GM12878 (cell line): Measurements from ENCODE around the gene ADCY5. TPM values are rescaled to one million over a fixed set of nuclear protein-coding genes. Genes with fewer than 3 reads are reported as not detected.

Experiments used
- ATAC-seq: fragments of 200-7000 bp; cut with Tn5 transposase; 3 replicates; pipeline ENCODE4 v1.9.1; 2020; ENCODE audit warnings: mild to moderate bottlenecking, moderate library complexity
- BruUV-seq: library from RNA; stranded (reverse); fragments of 400-500 nt; replicated peaks from 2 replicates; lab custom pipeline; 2021; lab: Mats Ljungman, UMichigan
- CTCF ChIA-PET: fragments of 300-600 bp; sonication (Branson Sonifier 250); formaldehyde crosslinking; extraction: SDS; loops from one replicate; lab custom pipeline; 2021; ENCODE audit warnings: inconsistent platforms; lab: Yijun Ruan, JAX
- POLR2A ChIA-PET: fragments of 350-600 bp; formaldehyde crosslinking; extraction: SDS; loops from one replicate; lab custom pipeline; 2021; ENCODE audit warnings: inconsistent platforms; lab: Charles Lee
- RAD21 ChIA-PET: fragments of 300-600 bp; sonication (Branson Sonifier 250); formaldehyde crosslinking; loops from one replicate; lab custom pipeline; 2023; ENCODE audit warnings: antibody characterized with exemption; ENCODE audit not compliant: unreplicated experiment; lab: Charles Lee
- SMC1A ChIA-PET: fragments of 300-600 bp; sonication (Branson Sonifier 250); formaldehyde crosslinking; loops from one replicate; lab custom pipeline; 2023; ENCODE audit not compliant: unreplicated experiment, uncharacterized antibody; lab: Charles Lee
- DNase-seq: peaks from one replicate; pipeline ENCODE4 v3.0.0-alpha.2; 2011; ENCODE audit warnings: low read depth, low spot score
- FAIRE-seq: peaks from 3 replicates; lab custom pipeline; 2011; peaks lifted over from hg19 to GRCh38; lab: Jason Lieb, UNC
- H2AFZ ChIP-seq: 2 replicates; pipeline ENCODE4 v1.6.0; 2011; ENCODE audit warnings: low read depth, low read length, control low read depth; ENCODE audit not compliant: control insufficient read depth
- H3K27ac ChIP-seq: 2 replicates; pipeline ENCODE4 v1.5.1; 2011; ENCODE audit warnings: control low read depth; ENCODE audit not compliant: control insufficient read depth, insufficient read depth
- H3K27me3 ChIP-seq, 2 experiments: replicated peaks in 1 of 2; 2 replicates each; pipeline versions ENCODE4 v1.6.0 to v1.6.1; 2011; ENCODE audit warnings: low read length in 1 of 2; ENCODE audit not compliant: control insufficient read depth in 2 of 2, insufficient read depth in 2 of 2
- H3K36me3 ChIP-seq, 2 experiments: 2 replicates each; pipeline ENCODE4 v1.5.1; 2011; ENCODE audit warnings: low read length in 1 of 2; ENCODE audit not compliant: control insufficient read depth in 2 of 2, insufficient read depth in 2 of 2
- H3K4me1 ChIP-seq: 2 replicates; pipeline ENCODE4 v1.6.1; 2011; ENCODE audit warnings: mild to moderate bottlenecking, low read length, moderate library complexity, mixed read lengths; ENCODE audit not compliant: control insufficient read depth, insufficient read depth
- H3K4me2 ChIP-seq: 2 replicates; pipeline ENCODE4 v1.6.0; 2011; ENCODE audit warnings: control low read depth; ENCODE audit not compliant: control insufficient read depth, insufficient read depth
- H3K4me3 ChIP-seq: fragments of 200-600 bp; sonication (generic); 2 replicates; pipeline ENCODE4 v1.5.1; 2016
- H3K79me2 ChIP-seq: 2 replicates; pipeline ENCODE4 v1.6.0; 2011; ENCODE audit warnings: low read length; ENCODE audit not compliant: control insufficient read depth, insufficient read depth
- H3K9ac ChIP-seq: 2 replicates; pipeline ENCODE4 v1.8.0; 2011; ENCODE audit warnings: low read length, control low read depth, mixed read lengths; ENCODE audit not compliant: control insufficient read depth, insufficient read depth
- H3K9me3 ChIP-seq: replicated peaks from 3 replicates; pipeline ENCODE4 v1.5.1; 2011; ENCODE audit warnings: mild to moderate bottlenecking, low read length; ENCODE audit not compliant: control insufficient read depth, insufficient read depth
- H4K20me1 ChIP-seq: 2 replicates; pipeline ENCODE4 v1.6.0; 2011; ENCODE audit not compliant: control insufficient read depth, insufficient read depth
- ATF7 ChIP-seq: fragments of 450-650 bp; IDR thresholded peaks from 2 replicates; pipeline ENCODE4 v1.6.1; 2016; ENCODE audit warnings: low read depth, mild to moderate bottlenecking
- BHLHE40 ChIP-seq, 2 experiments: fragments of 450-650 bp in 1 of 2; IDR thresholded peaks; 2 replicates each; pipeline ENCODE4 v1.6.1; 2011 to 2017; ENCODE audit warnings: low read depth in 2 of 2, borderline replicate concordance in 1 of 2, improper control_type of control experiment in 1 of 2, low read length in 1 of 2, mild to moderate bottlenecking in 1 of 2
- EGR1 ChIP-seq, 2 experiments: IDR thresholded peaks; 1 replicate in 1 of 2; 2 replicates in 1 of 2; pipeline ENCODE4 v1.6.1; 2011 to 2012; ENCODE audit warnings: low read depth in 2 of 2, low read length in 2 of 2, borderline replicate concordance in 1 of 2, mild to moderate bottlenecking in 1 of 2, moderate library complexity in 1 of 2
- EP300 ChIP-seq, 2 experiments: fragments of 150-350 bp in 1 of 2; IDR thresholded peaks; 2 replicates each; pipeline ENCODE4 v1.6.1; 2011 to 2012; ENCODE audit warnings: low read depth in 2 of 2, low read length in 2 of 2, borderline replicate concordance in 1 of 2, improper control_type of control experiment in 1 of 2, inconsistent platforms in 1 of 2; ENCODE audit not compliant: control insufficient read depth in 1 of 2
- HCFC1 ChIP-seq: fragments of 150-350 bp; IDR thresholded peaks from 2 replicates; pipeline ENCODE4 v1.6.1; 2014; ENCODE audit warnings: low read length
- HSF1 ChIP-seq: fragments of 150-350 bp; IDR thresholded peaks from 2 replicates; pipeline ENCODE4 v1.6.1; 2014; ENCODE audit warnings: mild to moderate bottlenecking, low read depth, low read length
- MEF2B ChIP-seq: fragments of 450-650 bp; IDR thresholded peaks from 2 replicates; pipeline ENCODE4 v1.6.1; 2018; ENCODE audit warnings: mild to moderate bottlenecking, moderate library complexity; ENCODE audit not compliant: partially characterized antibody, poor library complexity, severe bottlenecking
- MTA3 ChIP-seq: IDR thresholded peaks from 2 replicates; pipeline ENCODE4 v1.6.1; 2012; ENCODE audit warnings: low read length, inconsistent platforms, borderline replicate concordance
- NR2C1 ChIP-seq: fragments of 450-650 bp; IDR thresholded peaks from 2 replicates; pipeline ENCODE4 v1.6.1; 2017; ENCODE audit warnings: antibody characterized with exemption, mild to moderate bottlenecking, moderate library complexity
- PAX5 ChIP-seq: IDR thresholded peaks from 2 replicates; pipeline ENCODE4 v1.6.1; 2011; ENCODE audit warnings: low read depth, low read length, borderline replicate concordance
- SPI1 ChIP-seq: IDR thresholded peaks from 2 replicates; pipeline ENCODE4 v1.6.1; 2011; ENCODE audit warnings: low read depth, mild to moderate bottlenecking, low read length, moderate library complexity, borderline replicate concordance; ENCODE audit not compliant: insufficient read depth
- WRNIP1 ChIP-seq: IDR thresholded peaks from 2 replicates; pipeline ENCODE4 v1.6.1; 2011; ENCODE audit warnings: low read depth, low read length, improper control_type of control experiment, borderline replicate concordance
- WGBS: methylation state at CpG from one replicate; pipeline ENCODE4 v1.1.6; 2016; ENCODE audit warnings: low lambda C conversion rate; ENCODE audit not compliant: insufficient replicate concordance, insufficient coverage; ENCODE audit errors: missing lambda C conversion rate; 5-methylcytosine and 5-hydroxymethylcytosine counted together
- in situ Hi-C: fragments of 300-500 bp; cut with MboI; formaldehyde crosslinking; loops from 9 replicates; pipeline ENCODE4 v1.14.3; 2018; ENCODE audit warnings: mixed read lengths
- intact Hi-C: fragments of 100-400 bp; cut with micrococcal nuclease; formaldehyde crosslinking; loops from one replicate; pipeline ENCODE4 v1.14.2; 2022; ENCODE audit not compliant: unreplicated experiment
- polyA plus RNA-seq, 11 experiments: library from polyadenylated mRNA; depleted of rRNA in 4 of 11; unstranded in 6 of 11; stranded (reverse) in 5 of 11; fragments of >200 nt; fragmentation: Nextera tagmentation in 4 of 11; fragmentation: Illumina TruSeq in 1 of 11; extraction: Ambion mirVana in 4 of 11; extraction: Trizol in 1 of 11; gene quantifications; 1 replicate in 1 of 11; 2 replicates in 10 of 11; pipeline versions ENCODE4 v1.2.1 to v1.2.3, GENCODE V29; 2011 to 2016; ENCODE audit warnings: inconsistent platforms in 2 of 11, missing spikeins in 2 of 11, low read depth in 1 of 11
- total RNA-seq, 4 experiments: library from RNA; depleted of rRNA in 3 of 4; stranded (reverse); fragments of >200 nt in 3 of 4; fragmentation: Illumina TruSeq in 1 of 4; extraction: Trizol in 1 of 4; gene quantifications; 2 replicates each; pipeline versions ENCODE4 v1.2.1 to v1.2.3, GENCODE V29; 2013 to 2021

The ADCY5 gene
- total and polyA plus RNA-seq, 10 of the 15 experiments (the other 5 are each of a cell fraction or from before 2014, with no cell fraction given), result under 0.01 to 0.24 (median 0.02) TPM; not detected in 4

GRCh38 chr3:123483146-123483545 lies 34.3 kb upstream of the ADCY5 start:
- DNase-seq (no peak), FAIRE-seq (no peak), ATAC-seq (no peak)
- Histone ChIP-seq H3K4me2 (no peak overlapping the region), H3K9ac (no peak overlapping the region), H3K27ac (no peak overlapping the region), H3K9me3 (no peaks in the 10 kb centered on the region), H3K79me2 (no peaks in the 10 kb centered on the region), H3K4me1 (no peaks in the 10 kb centered on the region), H4K20me1 (no peaks in the 10 kb centered on the region), H3K36me3 (no peaks in the 10 kb centered on the region), H2AFZ (no peak overlapping the region), H3K27me3 (no peaks in the 10 kb centered on the region), H3K4me3 (no peak overlapping the region)
- WGBS, result 59% methylated on average over 6 of the region's 6 CpGs
- CTCF ChIA-PET, result no interaction called here
- no TSS peak for BruUV-seq
- SMC1A ChIA-PET, result no interaction called here
- RAD21 ChIA-PET, result interaction anchor here (0.9 kb wide), 1 partner anchor 1936 kb away, joined by 3 read pairs; no protein-coding TSS in a partner anchor
- intact Hi-C loops, result no loop called here
- in situ Hi-C loops, result no loop called here
- POLR2A ChIA-PET, result no interaction called here
- TF ChIP-seq SPI1, result no peak
- no peak for TF ChIP-seq HCFC1
- no peak for TF ChIP-seq HSF1
- TF ChIP-seq MEF2B, result no peak
- TF ChIP-seq NR2C1, result no peak
- TF ChIP-seq ATF7, result no peak
- TF ChIP-seq EP300 (IDR thresholded peaks at IDR 0.05; ENCODE audit: borderline replicate concordance in 1 of 2, control insufficient read depth in 1 of 2, low read depth in 2 of 2, low read length in 2 of 2), result no peak
- TF ChIP-seq EGR1 (IDR thresholded peaks at IDR 0.05; ENCODE audit: borderline replicate concordance in 1 of 2, low read depth in 2 of 2, low read length in 2 of 2), result no peak
- TF ChIP-seq BHLHE40 (IDR thresholded peaks at IDR 0.05; ENCODE audit: borderline replicate concordance in 1 of 2, low read depth in 2 of 2, low read length in 1 of 2), result no peak
- TF ChIP-seq WRNIP1, result no peak
- no peak for TF ChIP-seq MTA3
- TF ChIP-seq PAX5, result no peak
